AG09319 (cell line): ENCODE data around the gene CD247.

Experiments used
- DNase-seq: peaks from one replicate; pipeline ENCODE4 v3.0.0-alpha.2; 2010; ENCODE audit warnings: low read depth; ENCODE audit errors: extremely low read depth
- TF ChIP-seq, protein P1 (sequence below): IDR thresholded peaks from 2 replicates; pipeline ENCODE4 v1.5.1; 2011; ENCODE audit warnings: low read depth, mild to moderate bottlenecking, inconsistent platforms, low read length, moderate library complexity

The CD247 gene

DNA sequence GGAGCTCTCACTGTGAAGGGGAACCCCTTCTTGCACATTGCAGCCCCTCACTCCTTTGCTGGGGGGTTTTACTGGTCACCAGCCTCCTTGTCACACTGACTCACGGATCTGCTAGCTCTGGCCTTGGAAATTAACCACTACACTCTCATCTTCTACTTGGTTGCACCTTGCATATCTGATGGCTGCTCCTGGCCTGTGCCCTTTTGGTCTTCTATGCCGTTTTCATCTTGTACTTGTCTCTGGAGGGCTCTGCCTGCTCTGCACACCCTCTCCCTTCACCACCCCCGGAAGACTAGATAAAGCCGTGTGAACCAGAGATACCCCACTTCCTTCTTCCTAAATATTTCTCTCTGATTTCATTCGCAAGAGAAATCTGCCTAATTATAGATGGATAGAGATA, 44.6 kb downstream of the CD247 start:
- no peak for DNase-seq

DNA sequence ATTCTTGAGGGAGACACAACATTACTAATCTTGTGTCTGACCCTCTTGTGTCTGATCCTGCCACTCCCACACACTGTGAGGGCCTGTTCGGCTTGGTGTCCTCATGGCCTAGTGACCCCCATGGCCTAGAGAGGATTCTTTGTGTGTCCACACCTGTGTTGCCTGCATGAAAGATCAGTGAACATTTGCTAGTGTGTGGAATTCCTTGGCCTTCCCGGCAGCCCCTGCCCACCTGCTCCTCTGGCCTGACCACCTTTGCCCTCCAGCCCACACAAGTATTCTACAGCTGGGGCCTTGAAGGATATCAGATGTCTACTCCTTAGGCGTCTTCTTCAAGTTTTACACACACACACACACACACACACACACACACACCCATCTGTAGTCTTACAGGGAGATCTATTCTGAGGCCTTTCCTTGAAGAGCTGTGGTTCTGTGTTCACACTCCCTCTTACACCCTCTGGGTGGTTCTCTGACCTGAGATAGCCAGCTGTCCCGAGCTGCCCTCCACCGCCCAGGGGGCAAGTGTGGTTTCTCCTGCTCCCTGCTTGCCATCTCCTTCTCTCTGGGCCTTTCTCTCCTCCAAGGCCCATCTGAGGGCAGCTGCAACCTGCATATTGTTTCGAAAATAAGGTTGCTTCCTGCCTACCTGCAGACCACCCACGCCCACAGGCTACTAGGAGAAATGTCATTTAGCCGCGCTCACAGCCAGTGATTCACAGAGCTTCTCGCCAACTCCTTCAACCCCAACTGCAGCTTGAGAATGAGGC, 45.4 kb downstream of the CD247 start:
- TF ChIP-seq, protein P1, sequence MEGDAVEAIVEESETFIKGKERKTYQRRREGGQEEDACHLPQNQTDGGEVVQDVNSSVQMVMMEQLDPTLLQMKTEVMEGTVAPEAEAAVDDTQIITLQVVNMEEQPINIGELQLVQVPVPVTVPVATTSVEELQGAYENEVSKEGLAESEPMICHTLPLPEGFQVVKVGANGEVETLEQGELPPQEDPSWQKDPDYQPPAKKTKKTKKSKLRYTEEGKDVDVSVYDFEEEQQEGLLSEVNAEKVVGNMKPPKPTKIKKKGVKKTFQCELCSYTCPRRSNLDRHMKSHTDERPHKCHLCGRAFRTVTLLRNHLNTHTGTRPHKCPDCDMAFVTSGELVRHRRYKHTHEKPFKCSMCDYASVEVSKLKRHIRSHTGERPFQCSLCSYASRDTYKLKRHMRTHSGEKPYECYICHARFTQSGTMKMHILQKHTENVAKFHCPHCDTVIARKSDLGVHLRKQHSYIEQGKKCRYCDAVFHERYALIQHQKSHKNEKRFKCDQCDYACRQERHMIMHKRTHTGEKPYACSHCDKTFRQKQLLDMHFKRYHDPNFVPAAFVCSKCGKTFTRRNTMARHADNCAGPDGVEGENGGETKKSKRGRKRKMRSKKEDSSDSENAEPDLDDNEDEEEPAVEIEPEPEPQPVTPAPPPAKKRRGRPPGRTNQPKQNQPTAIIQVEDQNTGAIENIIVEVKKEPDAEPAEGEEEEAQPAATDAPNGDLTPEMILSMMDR, result no peak
- no peak for DNase-seq

More for the DNA sequence above, 44.6 kb downstream of the CD247 start:
- TF ChIP-seq, protein P1, result no peak

DNA sequence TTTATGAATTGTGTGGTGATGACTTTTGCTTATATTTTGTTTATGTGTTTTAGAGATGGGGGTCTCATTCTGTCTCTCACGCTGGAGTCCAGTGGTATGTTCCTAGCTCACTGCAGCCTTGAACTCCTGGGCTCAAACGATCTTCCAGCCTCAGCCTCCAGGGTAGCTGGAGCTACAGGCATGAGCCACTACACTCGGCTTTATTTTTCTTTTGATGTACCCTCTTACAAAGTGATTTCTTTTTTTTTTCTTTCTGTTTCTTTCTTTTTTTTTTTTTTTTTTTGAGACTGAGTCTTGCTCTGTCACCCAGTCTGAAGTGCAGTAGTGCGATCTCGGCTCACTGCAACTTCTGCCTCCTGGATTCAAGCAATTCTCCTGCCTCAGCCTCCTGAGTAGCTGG, 46.8 kb downstream of the CD247 start:
- TF ChIP-seq, protein P1, result no peak
- DNase-seq, result no peak

DNA sequence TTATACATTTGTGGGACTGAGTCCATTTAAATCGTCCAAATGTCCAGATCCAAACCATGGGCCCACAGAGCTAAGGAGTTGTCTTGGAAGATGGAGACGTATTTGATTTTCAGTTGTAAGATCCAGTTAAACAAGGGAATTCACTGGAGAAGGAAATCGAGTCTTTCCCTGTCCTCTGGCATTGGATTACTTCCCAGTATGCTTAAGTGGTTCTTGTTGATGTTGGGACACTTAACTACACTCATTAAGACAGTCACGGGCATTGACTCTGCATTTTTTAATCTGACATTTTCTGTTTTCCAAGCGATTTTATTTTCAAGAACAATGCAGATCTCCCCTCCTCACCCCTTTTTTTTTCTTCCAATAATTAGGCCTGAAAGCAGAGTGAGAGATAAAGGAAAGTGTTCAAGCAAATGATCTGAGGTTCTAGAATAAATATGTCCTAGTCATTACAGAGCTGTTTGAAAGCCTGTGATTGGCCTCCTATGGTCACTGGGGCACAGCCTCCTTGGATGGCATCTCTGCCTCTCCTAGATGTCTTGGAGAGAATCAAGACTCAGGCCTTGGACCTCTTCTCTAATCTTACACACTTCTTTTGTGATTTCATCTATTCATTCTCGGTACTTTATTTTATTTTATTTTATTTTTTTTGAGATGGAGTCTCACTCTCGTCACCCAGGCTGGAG, 48.9 kb downstream of the CD247 start:
- TF ChIP-seq, protein P1, result no peak

DNA sequence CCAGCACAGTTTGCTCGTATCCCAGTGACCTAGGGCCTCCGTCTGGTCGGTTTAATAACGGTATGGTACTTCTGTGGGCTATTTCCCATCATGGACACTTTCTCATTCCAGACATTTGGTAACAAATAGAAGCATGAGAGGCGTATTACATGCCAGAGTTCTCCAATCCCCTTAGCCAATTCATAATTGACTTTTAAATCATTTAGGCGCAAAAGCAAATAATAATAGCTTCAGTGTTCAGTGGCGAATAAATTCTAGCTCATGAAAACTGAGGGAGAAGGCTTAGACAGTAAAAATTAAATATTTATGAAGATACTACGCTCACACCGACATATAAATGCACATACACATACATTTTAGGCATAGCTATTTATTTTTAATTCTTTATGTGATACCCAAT, 50.6 kb downstream of the CD247 start:
- DNase-seq, result no peak
- TF ChIP-seq, protein P1, result no peak

More for the DNA sequence above, 48.9 kb downstream of the CD247 start:
- no peak for DNase-seq

DNA sequence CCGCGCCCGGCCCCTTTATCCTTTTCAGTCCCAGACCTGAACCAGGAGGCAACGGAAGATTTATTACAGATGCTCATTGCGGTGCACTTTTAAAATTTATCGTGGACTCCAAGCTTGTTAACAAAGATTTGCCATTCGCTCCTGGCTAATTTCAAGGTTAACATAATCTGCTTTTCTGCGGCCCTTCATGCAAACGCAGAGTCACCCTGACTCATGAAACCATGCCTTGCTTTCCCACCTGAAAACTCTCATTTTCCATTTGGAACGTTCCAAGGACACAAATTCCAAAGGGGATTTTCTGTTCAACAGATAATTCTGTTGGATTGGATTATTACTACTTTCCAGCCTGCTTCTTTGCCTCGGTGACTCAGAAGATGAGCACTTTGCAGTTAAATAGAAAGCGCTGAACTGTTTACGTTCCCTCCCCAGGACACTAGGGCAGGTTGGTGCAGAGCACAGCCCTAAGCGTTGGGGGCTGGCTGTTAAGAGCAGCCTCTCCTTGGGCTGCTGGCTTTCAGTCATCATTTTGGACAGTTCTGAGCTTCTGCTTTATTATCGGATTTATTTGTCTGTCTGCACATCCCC, 51.1 kb downstream of the CD247 start:
- no peak for DNase-seq
- TF ChIP-seq, protein P1, result no peak

DNA sequence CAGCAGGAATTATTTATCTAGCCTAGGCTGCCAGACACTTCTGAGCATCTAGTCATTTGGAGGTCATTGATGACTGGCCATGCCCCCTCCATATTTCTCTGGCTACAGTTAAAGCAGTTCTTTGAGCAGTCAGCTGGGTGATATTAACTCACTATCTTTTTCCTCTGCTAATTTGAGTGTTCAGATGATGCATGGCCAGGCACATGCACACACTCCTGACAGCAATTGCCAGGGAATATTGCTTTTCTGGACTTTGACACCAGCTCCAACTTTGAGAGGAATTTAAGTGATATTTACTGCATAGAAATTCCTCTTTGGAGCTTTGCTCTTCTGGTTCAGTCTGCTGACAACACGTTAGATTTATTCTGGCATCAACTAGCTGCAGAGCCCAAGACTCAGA, 52.6 kb downstream of the CD247 start:
- DNase-seq, result no peak
- TF ChIP-seq, protein P1, result no peak
